MM.1S (cell line): ENCODE results near the gene FBXO42.

ENCODE experiments used
- CTCF ChIP-seq: fragments of 300-600 bp; sonication (generic); IDR thresholded peaks from 2 replicates; pipeline ENCODE4 v1.5.1; 2016; ENCODE audit warnings: antibody characterized with exemption, low read length, mixed read lengths
- EZH2phosphoT487 ChIP-seq: fragments of 300-600 bp; sonication (generic); IDR thresholded peaks from 2 replicates; pipeline ENCODE4 v1.6.1; 2018; ENCODE audit warnings: antibody characterized with exemption, low read length

DNA sequence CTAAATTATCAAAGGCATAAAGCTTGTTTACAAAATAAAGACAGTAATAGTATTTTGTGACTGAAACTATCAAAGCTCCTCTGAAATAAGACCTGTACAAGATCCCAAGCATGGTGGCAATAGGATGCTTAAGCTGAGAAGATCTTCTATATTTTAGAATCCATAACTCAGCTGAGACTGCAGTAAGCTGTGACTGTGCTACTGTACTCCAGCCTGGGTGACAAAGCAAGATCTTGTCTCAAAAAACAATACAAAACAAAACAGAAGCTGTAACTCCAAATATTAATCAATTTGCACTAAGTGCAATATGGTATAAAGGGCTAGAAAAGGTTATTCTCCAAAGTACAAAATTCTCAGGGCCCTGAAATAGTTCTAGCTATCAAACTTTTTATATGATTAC lies 59.5 kb downstream of the FBXO42 start:
- TF ChIP-seq CTCF (no peak), EZH2phosphoT487 (no peak)
